Islet precursor cell (in vitro differentiated cells): Measurements from ENCODE around the gene GJC1.
A peak's percentile ranks its signal among the peaks of the same experiment; 100 is the strongest.

ENCODE experiments used
- DNase-seq: peaks from one replicate; pipeline ENCODE4 v3.0.0-alpha.2; 2018

The GJC1 gene

DNA sequence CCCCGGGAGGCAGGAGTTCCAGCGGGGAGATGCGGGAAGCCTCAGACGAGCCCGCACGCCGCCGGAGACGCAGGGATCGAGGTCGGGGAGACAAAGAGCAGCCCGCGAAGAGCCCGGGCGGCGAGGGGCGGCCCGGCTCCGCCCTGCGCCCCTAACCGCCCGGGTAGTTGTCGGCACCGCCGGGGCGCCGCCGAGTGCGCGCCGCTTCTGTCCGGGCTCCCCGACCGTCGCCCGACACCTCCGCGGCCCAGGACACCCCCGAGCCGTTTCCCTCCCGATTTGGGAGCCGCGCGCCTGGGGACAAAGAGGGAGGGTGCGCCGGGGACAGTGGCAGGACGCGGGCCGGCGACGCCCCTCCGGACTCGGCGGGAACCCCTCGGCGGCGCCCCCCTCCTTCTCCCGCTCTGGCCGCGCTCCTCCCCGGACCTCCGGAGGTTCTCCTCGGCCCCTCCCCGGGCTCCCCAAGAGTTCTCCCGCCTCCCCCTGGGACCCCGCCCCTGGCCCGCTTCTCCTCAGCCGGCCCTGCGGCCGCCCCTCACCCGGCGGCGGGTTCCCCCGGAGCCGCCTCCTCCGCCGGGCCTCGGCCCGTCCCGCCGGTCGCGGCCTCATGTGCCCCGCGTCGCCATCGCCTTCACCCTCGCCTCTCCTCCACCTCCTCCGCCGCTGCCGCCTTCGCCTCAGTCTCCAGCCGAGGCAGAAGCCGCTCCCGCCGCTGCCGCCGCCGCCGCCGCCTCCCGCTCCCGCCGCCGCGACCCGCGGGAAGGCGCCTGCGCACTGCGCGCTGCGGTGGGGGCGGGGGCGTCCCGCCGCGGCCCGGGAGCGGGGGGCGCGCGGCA, at the start of gene GJC1:
Gene GJC1 (minus strand): TSS at position 765 of the 836 bp plus-strand sequence. CDS start 24,470 bp downstream, outside the sequence.
- DNase-seq: peak; percentile 75

DNA sequence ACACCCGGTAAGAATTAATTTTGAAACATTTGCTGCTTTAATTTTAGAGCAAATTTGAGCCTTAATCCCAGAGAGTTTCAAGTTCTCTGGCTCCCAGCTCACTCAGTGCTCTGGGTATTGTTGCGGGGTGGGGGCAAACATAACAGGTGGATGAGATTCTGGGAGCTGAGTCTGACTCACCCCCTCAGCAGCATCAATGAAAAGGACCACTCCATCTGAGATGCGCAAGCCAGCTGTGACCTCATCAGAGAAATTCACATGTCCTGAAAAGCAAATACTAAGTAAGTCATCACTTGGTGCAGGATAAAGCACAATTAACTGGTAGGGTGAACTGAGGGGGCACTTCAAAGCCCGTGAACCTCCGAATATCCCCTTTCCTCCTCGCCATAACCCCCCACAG, 49.3 kb upstream of the GJC1 start:
- DNase-seq: no peak

DNA sequence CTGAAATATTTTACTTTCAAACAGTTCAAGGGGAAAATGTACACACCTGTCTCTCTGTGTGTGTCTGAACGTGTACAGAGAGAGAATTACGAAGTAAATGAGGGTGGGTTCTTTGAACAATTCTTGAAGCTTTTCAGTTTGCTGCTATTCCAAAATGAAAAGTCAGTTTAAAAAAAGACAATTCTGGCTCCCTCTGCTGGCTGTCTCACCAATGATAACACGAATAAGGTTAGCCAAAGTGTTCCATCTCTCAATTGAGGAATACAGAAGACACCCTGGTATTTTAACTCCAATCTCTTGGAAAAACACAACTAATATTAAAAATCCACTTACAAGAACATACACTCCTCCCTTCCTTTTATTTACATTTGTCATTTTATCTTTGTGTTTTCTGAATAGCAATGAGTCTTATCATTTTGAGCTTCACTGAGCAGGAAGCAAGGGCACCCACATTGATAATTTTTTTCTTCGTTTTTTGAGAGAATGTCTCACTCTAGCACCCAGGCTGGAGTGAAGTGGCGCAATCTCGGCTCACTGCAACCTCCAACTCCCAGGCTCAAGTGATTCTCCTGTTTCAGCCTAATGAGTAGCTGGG, 48.6 kb upstream of the GJC1 start:
- DNase-seq: no peak

DNA sequence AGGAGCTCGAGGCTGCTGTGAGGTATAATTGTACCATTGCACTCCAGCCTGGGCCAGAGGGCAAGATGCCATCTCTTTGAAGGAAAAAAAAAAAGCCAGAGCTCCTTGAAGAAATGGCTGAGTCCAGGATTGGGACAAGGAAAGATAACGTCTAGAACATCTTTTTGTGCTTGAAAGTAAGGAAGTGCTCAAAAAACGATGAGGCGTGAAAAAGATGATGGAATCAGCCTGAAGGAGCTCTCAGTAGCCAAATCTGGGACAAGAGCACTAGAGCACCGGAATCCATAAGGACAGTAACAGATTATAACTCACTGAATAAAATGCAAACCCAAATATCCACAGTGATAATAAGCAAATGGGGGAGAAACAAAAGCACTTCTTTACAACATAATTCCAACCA, 47.0 kb upstream of the GJC1 start:
- DNase-seq: no peak

DNA sequence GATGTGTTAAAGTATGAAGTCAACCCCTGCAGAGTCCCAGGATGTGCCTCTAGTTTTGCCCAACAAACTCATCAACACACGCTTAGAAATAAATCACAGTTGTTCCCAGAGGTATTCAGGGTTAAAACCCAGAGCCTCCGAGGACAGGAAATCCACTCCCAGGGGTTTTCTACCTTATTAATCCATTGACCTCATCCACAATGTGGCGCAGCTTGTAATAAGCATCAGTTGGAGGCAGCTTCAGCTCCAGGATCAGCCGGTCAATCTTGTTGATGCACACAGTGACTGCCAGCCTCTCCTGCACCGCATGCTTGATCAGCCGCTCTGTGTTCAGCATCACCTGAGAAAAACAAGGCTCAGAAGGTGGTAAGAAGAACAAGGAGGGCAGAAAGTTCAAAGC, 45.7 kb upstream of the GJC1 start:
- DNase-seq: no peak

DNA sequence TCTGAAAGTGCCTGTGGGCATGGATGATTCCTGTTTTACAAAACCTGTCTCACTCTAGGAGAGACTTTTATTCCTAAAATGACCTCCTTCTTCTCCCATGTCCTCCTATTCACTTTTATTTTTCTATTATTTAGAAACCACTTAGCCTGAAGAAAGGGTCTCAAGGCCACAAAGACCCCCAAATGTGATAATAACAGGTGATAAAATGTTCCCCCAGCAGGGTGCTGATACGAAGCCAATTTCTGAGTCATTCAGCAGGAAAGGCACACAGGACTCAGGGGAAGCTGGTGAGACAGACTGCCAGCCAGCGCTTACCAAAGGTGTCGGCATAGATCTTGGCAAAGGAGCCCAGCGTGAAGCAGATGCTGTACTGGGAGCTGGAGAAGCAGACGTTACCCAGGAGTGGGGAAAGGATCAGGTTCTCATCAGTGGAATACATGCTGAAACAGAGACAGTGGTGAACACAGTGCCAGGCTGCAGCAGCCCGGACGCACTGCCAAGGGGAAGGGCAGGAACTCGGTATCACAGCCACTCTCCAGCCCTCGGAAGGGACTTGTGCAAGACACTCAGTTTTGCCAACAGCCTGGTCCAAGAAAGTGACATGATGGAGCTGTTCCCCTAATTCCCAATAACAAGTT, 42.2 kb upstream of the GJC1 start:
- DNase-seq: no peak

DNA sequence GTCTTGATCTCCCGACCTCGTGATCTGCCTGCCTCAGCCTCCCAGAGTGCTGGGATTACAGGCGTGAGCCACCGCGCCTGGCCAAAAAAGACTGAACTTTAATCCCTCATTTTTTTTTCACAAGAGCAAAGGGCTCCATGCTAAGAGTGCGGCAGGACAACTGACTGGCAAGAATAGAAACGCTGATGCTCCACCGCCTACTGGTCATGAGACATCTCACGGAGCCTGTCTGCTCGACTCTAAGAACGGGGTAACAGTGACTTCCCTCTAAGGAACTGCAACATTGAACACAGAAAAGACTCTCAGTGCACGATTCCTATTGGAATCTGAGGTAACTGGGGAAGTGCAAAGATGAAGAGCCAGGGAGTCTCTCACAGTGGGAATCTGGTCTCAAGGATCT, 41.5 kb upstream of the GJC1 start:
- DNase-seq: no peak

DNA sequence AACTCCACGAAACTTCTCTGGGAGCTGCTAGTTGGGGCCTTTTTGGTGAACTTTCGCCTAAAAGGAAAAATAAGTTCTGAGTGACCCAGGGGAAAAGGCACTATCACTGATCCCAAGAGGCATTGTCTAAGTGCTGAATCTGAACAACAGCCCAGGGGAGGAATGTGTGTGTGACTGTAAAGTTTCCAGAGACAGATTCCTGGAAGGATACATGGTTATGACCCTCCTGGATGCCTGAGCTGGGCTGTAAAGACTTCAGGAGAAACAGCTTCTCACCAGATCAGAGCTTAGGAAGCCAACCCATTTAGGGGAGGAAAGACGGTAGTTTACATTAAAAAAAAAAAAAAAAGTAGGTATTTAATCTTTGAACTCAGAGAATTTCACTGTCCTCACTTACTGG, 37.8 kb upstream of the GJC1 start:
- DNase-seq: peak; percentile 71

DNA sequence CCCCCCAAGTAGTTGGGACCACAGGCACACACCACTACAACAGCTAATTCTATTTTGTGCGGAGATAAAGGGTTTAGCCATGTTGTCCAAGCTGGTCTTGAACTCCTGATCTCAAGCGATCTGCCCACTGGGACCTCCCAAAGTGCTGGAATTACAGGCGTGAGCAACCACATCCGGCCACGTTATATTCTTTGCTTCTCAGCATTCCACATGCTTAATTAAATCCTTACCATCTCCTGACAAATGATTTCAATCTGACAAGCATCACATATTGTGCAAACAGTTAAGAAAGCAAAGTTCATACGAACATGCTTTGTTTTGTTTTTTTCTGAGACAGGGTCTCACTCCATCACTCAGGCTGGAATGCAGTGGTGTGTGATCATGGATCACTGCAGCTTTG, 35.8 kb upstream of the GJC1 start:
- DNase-seq: no peak

DNA sequence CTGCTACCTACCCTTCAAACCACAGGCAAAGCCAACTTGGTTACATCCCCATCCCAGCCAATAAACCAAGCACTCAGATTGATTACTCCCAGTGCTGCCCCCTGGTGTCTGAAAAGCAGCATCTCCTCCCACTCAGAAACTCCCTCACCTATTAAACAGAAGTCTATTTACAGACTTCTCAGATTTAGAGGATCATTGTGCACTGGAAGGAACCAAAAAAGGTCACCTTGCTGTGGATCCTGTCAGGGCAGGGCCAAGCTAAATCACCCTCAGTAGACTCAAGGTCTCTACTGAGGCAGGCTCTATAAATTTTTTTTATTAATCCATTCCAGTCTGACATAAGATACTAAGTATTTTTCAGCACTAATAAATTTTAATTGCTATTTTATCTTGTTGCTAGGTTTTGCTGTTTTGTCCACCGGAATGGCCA, 35.2 kb upstream of the GJC1 start:
- peak; percentile 83 for DNase-seq

DNA sequence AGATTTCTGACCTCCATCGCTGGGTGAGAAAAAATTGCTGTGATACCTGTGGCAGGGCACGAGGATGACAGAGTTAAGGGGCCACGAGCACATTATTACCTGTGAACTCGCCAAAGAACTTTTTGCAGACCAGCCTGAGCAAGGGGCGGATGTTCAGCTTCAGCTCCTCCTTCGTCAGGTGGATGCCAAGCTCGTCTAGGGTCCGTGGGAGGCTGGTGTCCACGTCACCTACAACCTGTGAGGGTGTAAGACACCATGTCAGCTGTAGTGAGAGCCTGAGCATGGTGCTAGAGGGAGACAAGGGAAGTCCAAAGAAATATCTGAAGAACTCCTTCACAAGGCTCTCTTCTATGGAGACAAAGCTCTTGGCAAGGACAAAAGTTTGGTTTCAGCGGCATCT, 34.7 kb upstream of the GJC1 start:
- no peak for DNase-seq

DNA sequence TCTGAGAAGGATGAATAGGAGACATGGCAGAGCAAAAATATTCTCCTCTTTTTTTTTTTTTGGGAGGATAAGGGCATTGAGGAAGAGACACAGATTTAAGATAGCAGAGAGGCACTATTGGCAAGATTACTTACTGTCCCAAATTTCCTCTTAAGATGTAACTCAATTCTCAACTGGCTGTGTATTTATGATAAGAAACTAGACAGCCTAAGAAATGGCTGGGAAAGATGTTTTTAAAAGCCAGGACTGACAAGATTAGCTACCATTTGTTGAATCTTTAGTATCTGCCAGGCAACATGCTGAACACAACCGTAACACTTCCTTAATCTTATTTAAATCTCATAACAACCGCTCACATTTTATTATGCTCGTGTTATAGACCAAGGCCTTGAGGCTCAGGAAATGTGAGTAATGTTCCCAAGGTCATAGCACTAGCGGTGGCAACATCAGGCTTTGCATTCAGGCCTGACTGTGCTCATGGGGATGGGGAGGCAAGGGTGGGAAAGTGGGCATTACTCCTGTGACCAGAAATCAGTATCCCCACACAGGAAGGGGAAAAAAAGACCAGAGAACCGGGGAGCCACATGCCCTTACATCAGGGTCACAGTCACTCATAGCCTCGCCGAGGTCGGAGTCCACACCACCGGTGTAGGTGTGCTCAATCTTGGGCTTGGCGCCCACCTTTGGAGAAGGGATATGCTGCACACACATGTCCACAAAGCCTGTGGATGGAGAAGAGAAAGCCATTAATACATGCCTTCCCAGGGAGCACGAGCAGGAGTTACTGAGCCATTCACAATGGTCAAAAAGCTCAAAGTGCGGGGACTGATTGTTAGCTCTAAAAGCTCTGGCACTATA, 33.2 kb upstream of the GJC1 start:
- no peak for DNase-seq

DNA sequence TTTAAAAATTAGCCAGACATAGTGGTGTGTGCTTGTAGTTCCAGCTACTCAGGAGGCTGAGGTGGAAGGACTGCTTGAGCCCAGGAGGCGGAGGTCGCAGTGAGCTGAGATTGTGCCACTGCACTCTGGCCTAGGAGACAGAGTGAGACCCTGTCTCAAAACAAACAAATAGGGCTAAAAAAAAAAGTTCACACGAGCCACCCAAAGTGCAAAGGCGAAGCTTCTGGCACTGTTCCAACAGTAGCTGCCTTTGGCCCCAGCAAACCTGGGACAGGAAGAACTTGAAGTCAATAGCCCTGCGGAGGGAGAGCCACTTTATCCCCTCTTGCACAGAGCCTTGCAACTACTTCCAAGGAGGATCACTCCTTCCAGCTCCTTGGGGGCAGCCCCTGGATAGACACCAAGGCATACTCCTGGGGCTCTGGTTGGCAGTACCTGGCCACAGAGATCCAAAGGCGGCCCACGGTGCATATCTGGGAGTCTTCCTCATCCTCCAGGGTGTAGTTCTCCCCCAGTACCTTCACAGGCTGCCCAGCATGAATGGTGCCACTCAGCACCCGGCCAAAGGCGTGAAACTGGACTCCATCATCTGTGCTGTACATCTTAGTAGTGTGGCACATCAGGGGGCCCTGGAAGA, 32.3 kb upstream of the GJC1 start:
- no peak for DNase-seq

DNA sequence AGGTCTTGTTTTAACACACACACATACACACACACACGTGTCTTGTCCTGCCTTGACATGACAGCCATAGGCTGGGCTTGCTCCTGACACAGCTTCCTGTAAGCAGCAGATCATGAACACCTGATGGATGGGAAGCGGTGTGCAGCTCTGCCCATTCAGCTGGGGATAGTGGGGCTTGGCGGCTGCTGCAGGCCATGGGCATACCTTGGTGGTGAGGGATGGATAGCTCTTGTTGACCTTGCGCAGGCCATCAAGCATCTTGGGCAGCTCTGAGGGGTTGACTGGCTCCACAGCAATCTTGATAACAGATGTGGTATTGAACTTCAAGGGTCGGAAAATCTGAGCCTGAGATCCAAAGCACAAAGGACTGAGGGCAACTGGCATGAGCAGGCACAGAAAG, 29.6 kb upstream of the GJC1 start:
- no peak for DNase-seq

DNA sequence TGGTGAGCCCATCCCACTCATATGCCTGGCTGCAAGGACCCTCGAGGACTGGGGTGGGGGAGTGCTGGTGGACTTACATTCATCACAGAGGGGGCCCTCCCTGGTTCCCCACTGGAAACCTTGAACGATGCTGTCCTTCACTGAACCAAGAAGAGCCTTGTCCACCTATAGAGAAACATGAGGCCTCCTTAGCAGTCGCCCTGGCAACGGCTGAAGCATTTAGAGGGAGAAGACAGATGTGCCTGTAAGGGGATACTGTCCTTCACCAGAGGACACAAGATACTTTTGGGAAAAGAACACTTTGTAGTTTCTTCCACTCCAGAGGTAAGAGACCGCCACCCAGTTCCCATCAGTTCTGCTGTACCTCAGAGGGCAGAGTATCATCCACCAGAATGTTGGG, 24.1 kb upstream of the GJC1 start:
- DNase-seq: no peak

DNA sequence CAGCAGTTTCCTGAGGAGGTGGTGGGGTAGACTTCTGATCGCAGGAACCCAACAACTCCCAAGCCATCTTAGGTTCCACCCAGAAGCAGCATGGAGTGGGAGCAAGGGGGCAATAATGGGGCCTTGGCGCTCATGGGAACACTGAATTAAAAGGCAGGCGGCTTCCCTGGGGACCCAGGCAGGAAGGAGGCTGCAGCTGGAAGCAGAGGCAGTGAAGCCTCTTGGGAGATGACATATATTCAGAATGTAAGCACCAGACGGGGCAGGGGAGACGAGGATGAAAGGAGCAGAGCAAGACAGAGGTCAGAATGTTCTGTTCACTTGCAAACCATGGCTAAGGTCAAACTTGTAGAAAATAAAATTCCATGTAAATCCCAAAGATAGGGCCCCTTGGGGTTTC, 20.5 kb upstream of the GJC1 start:
- no peak for DNase-seq

DNA sequence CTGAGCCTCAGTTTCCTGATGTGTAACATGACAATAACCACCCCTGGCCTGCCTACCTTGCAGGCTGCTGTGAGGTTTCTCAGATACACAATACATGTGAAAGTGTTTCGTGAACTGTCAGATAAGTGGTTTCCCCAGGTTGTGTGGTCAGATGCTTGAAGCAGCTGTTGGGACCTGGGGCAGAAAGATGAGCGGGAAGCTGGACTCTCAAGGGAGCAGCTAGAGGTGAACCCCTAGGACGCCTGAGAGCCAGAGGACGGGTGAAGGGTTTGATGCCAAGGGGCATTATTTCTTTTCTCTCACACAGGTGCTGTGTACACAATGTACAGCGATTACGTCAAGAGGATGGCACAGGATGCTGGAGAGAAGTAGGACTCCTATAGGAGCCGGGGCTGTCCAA, 19.9 kb upstream of the GJC1 start:
- DNase-seq: no peak

DNA sequence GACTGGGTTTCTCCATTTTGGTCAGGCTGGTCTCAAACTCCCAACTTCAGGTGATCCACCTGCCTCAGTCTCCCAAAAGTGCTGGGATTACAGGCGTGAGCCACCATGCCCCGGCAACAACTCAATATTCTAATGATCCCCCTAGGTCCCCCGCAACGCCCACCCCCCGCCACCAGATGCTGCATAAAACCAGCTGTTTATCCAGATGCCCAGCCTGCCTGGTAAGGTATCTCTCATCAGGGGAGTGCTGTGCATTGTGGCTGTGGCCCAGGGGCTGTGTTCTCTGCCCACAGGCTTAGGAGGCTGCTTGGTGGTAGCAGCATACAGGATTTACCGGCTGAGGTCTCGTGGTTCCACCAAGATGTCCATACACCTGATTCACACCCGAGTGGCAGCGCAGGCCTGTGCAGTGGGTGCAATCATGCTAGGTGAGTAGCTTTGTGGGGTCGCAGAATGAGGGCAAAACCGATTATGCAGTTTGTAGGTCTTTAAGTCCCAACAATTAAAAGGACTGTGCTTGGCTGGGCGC, 18.9 kb upstream of the GJC1 start:
- no peak for DNase-seq

DNA sequence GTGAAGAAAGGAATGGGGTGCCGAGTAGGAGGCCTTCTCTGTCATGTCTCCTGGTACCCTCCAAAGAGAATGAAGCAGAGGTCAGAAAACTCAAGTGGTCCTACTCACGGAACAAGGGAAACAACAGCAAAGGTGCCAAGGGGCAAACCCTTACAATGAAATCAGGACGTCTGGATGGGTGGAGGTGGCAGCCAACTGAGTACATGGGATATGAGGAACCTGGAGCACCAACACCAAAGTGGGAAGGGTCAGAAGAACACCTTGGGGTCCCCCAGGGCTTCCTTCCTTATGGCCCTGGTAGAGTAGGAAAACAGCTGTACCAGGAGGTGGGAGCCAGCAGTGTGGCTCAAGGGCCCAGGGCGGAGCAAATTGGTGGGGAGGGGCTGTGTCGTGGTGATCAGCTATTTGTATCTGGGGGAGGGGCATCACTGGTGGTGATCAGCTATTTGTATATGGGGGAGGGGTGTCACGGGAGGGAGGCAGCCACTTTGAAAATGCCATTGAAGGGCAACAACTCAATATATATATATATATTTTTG, 18.2 kb upstream of the GJC1 start:
- no peak for DNase-seq

DNA sequence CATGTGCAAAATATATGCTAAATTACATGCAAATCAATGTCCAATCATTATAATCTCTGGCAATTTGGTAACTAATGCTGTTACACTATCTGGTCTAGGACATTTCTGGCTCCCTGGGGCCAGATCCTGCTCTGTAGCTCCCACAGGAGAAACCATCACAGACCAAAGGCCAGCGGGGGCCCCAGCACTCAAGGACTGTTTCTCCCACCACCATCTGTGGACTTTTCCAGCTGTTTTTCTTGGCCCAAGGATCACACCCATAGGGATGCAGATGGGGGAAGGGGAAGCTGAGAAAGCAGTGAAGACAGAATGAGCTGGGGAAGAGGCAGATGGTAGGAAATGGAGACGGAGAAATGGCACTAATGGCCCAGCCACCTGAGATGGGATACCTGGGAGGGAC, 17.5 kb upstream of the GJC1 start, which contains the start of gene HIGD1B:
Gene HIGD1B (plus strand): TSS at position 298 of the 400 bp plus-strand sequence. CDS start 270 bp downstream, outside the sequence.
- no peak for DNase-seq

DNA sequence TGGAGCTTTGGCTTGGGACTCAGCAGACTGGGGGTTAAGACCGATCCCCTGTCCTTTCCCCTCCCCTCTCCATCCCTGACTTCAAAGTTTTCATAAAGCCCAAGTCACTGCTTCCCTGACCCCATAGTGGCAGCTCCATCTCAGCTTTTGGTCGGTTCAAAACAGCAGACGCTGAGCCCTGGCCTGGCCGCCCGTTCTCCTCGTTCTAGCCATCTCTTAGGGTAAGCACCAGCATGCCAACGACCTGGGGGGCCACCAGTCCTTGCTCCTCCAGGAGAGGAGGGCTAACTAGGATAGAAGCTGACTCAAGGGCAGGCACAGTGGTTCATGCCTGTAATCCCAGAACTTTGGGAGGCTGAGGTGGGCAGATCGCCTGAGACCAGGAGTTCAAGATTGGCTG, 16.1 kb upstream of the GJC1 start:
- no peak for DNase-seq

DNA sequence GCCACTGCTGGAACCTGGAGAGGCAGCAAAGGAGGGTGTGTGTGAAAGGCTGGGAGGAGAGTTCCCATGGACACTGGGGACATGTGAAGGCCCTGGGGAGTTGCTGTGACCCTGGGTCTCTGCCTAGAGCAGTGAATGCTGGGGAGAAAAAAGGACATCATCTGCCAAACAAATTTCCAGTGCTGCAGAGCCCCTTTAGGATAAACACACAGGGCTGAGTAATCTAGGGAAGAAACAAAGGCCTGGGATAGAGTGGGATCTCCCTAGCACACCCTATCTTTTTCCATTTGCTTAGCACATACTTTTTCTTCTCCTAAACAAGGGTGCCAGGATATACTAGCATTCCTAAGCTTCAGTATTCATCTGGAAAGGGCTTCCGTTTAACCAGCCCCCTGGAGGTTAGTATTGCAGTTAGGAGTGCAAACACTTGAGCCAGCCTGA, 14.3 kb upstream of the GJC1 start:
- no peak for DNase-seq
